Stimulated activated CD4-positive, alpha-beta T cell treated with anti-CD3 and anti-CD28 coated beads, Interleukin-1b, Interleukin-23, amount 100 ng/mL, for 24 hours (primary cell): ENCODE results near the gene SLC26A11.
"Not testable (repeated sequence)": the region's sequence is repeated elsewhere in the genome, so short reads cannot be mapped to it uniquely, and the experiment has no call there.

Source experiments
- DNase-seq, 4 experiments: peaks; one replicate each; pipeline ENCODE4 v3.0.0-alpha.2; 2020; ENCODE audit warnings: low read depth in 4 of 4, low spot score in 1 of 4

SLC26A11 gene

GRCh38 chr17:80260791-80261158, 40.5 kb downstream of the SLC26A11 start, which contains the start of gene RNF213:
Gene RNF213 (plus strand): TSS chr17:80260852. CDS start chr17:80263682, 2,830 bp downstream.
- no peak for DNase-seq

DNA sequence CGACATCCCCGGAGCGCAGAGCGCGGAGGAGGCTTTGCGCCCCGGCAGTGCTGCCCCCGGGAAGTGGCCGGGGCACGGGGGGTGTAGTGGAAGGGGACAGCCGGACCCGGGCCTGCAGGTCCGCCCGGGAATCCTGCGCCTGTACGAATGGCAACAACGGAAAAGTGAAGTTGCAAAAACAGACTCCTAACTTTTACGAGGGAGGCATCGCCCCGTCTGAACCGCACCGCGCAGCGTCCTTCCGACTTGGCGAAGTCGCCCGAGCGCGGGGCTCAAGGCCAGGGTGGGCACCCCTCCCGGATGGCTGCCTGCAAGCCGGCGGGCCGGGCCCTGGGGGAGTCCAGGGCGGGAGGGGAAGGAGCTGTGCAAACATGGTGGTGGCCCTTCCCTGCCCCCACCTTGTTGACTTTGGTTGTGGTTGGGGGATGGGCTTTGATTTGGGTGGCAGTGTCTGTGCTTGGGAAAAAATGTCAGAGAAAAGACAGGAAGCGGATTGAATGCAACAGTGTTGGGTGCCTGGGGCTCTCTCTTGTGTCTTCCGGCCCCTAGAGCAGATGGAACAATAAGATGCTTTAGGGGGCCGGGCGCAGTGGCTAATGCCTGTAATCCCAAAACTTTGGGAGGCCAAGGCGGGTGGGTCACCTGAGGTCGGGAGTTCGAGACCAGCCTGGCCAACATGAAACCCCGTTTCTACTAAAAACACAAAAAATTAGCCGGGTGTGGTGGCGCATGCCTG, 41.1 kb downstream of the SLC26A11 start:
- DNase-seq: no peak

GRCh38 chr17:80261895-80262279, 41.7 kb downstream of the SLC26A11 start:
- no peak for DNase-seq

GRCh38 chr17:80262291-80262690, 42.1 kb downstream of the SLC26A11 start:
- no peak for DNase-seq

GRCh38 chr17:80262775-80263244, 42.6 kb downstream of the SLC26A11 start:
- no peak for DNase-seq

- peak; percentile 57 to 85 (median 76) for DNase-seq
Observed at GRCh38 chr17:80263253-80264204, 43.3 kb downstream of the SLC26A11 start.

DNA sequence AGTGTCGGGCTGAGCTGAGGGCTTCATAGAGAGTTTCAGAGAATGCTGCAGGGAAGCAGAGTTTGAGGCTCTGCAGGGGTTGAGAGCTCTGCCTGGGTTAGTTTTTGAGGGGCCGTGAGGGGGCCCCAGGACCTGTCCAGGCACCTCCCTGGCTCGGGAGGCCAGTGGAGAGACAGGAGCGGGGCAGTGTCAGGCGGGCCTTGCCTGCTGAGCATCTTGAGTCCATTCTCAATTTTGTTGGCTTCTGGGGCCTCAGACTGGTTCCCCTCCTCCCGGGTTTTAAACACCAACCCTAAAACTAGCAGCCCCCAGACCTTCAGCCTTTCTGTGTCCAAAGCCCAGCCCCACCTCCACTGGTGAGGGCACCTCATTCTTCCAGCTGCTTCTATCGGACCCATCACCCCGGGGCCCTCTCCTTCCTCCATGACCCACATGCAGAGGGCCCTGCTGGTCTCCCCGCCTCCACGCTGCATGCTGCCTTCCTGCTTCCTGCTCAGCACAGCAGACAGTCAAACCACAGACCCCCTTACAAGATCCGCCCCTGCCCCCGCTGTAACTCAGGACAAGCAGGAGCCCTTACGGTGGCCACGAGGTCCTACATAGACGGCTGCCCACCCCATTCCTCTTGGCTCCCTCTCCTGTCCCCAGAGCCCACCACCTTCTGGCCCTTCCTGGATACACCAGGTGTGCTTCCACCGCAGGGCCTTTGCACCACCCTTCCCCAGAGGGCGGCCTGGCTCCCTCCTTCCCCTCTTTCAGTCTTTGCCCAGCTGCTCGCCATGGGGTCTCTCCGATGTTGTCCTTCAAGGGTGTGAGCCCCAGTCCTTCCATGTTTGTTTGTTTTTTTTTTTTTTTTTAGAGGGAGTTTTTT, 44.2 kb downstream of the SLC26A11 start:
- no peak for DNase-seq

DNA sequence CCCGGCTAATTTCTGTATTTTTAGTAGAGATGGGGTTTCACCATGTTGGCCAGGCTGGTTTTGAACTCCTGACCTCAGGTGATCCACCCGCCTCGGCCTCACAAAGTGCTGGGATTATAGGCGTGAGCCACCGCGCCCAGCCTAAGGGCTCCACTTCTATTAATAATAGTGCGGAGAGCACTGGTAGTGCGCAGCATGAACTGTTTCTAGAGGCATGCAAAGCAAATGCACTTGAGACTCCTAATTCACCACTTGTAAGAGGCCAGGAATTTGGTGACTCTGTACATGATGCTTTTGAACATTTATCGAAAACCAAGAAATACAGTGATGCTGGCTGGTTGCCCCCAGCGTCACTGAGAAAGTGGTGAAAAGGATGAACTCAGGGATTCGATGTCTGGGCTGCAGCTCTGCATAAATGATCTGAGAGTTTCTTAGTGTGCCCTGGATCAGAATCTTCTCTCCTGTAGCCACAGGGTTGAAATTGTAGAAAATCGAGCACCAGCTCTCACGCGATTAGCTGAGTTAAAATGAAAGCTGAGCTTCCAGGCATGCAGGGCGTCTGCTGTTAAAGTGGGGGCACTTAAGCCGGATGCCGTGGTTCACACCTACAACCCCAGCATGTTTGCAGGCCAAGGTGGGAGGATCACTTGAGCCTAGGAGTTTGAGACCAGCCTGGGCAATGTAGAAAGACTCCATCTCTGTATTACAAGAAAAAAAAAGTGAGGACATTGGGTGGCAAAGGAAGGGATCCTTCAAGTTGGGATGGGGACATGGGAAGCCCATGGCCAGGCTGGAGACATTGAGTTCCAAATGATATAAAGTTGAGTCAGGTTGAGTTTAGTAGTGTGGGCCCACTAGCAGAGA, 45.2 kb downstream of the SLC26A11 start:
- peak in 1 of 4 experiments; percentile 62 for DNase-seq

- DNase-seq: no peak
Observed at GRCh38 chr17:80267391-80267790, 47.2 kb downstream of the SLC26A11 start.

GRCh38 chr17:80268427-80268826, 48.2 kb downstream of the SLC26A11 start:
- no peak for DNase-seq

DNA sequence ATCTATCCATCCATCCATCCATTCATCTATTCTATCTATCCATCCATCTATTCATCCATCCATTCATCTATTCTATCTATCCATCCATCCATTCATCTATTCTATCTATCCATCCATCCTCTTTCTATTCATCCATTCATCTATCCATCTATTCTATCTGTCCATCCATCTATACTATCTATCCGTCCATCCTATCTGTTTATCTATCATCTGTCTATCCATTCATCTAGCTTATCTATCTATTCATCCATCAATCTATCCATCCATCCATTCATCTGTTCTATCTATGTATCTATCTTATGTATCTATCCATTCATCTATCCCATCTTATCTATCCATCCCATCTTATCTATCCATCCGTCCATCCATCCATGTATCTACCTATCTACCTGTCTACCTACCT, 49.2 kb downstream of the SLC26A11 start:
- DNase-seq: no peak

- no peak for DNase-seq
Observed at GRCh38 chr17:80270104-80270503, 49.9 kb downstream of the SLC26A11 start.

DNA sequence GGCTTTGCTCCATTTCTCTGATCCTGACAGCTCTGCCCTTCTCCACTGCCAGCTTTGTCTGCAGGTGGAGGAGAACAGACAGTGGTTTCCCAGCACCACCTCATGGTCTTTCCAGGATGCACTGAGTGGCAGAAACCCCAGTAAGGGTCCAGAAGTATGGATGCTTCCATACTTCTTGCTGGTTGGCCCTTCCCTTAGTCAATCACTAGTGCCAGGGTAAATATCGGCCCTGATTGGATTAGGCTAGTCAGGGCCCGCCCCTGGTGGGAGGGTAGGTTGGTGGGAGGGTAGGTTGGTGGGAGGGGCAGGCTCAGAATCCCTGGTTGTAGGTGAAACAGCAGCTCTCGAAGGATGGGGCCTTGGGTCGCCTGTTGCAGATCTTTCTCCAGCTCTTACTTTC, 50.6 kb downstream of the SLC26A11 start:
- no peak for DNase-seq

GRCh38 chr17:80272366-80272765, 52.1 kb downstream of the SLC26A11 start:
- no peak for DNase-seq

GRCh38 chr17:80274331-80274730, 54.1 kb downstream of the SLC26A11 start:
- no peak for DNase-seq

GRCh38 chr17:80274871-80275449, 54.7 kb downstream of the SLC26A11 start:
- DNase-seq: no peak

DNA sequence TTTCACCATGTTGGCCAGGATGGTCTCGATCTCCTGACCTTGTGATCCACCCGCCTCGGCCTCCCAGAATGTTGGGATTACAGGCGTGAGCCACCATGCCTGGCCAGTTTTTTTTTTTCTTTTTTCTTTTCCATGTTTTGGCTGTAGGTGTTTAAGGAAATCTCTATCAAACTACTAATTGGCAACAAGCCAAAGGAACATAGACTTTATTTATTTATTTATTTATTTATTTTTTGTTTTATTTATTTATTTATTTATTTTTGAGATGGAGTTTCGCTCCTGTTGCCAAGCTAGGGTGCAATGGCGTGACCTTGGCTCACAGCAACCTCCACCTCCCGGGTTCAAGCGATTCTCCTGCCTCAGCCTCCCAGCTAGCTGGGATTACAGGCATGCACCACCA, 55.6 kb downstream of the SLC26A11 start:
- DNase-seq: not testable (repeated sequence)

DNA sequence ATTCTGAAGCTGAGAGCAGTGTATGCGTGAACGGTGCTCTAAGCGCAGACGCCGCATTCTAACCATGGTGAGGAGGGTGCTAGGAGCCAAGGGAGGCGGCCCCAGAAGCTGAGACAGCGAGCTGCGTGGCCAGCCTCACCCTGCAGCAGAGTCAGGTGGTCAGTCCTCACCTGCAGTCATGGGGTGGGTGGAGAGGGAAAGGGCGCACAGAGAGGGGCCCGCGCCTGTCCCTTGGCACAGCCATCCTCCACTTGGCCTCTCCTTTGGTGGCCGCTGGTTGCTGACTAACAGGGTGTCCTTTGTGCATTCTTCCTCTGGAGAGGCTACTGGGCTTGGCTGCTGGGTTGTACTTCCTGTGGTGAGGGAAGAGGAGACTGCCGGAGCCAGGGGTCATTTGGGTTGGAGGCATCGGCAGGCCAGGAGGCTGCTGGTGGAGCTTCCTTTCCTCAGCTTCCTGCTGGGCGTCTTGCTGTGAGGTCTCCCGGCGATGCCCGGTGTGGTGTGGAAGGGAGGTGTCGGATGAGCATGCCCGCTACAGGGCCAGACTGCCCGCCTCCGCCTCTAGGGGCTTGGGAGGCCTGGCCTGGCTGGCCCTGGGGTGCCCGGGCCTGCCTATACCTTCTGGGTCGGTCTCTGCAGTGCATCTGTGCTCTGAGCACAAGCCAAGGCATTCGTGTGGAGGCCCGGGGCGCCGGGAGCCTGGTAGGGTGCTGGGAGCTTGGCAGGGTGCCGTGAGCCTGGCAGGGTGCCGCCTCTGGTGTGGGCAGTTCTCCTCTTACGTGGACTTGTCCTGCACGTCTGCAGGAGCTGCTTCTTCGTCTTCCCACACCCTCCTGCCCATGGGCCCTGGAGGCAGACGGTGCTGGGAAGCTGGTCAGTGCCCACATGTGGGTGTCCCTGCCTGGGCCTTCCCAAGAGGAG, 57.8 kb downstream of the SLC26A11 start:
- no peak for DNase-seq

DNA sequence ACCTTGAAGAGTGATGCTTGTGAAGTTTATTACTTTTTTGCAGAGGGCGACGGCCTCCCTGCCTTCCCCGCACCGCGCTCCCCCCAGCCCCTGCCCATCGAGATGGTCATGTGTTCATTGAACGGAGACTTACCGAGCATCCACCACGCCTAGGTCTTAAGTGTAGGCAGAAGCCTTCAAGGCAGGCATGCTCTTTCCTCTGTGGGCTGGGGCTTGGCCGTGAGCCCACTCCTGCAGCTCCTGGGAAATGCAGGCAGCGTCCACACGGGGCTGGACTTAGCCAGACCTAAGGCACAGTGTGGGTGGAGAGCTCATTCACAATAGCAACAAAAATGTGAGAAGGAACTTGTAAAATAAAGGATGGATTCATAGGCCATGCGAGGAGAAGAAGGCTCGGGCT, 59.7 kb downstream of the SLC26A11 start:
- DNase-seq: no peak
